K562 (cell line): ENCODE data around the gene ZC3H12C. TPM values are rescaled to one million over a fixed set of nuclear protein-coding genes. Genes with fewer than 3 reads are reported as not detected.

Experiments
- ATAC-seq: fragments of 200-7000 bp; cut with Tn5 transposase; 3 replicates; pipeline ENCODE4 v1.9.1; 2020; ENCODE audit warnings: moderate library complexity
- BruUV-seq: library from RNA; stranded (reverse); fragments of 400-500 nt; replicated peaks from 2 replicates; lab custom pipeline; 2021; lab: Mats Ljungman, UMichigan
- CTCF ChIA-PET: fragments of 300-600 bp; formaldehyde crosslinking; extraction: SDS; loops from one replicate; lab custom pipeline; 2021; ENCODE audit warnings: low intra/inter-chr PET ratio; lab: Yijun Ruan, JAX
- POLR2A ChIA-PET: fragments of 300-600, 350-650 bp; sonication (Branson Sonifier 250); formaldehyde crosslinking; extraction: SDS; loops from one replicate; lab custom pipeline; 2021; ENCODE audit warnings: antibody characterized with exemption, inconsistent platforms; lab: Yijun Ruan, JAX
- DNase-seq, 4 experiments: peaks; one replicate each; pipeline versions ENCODE4 v3.0.0 to v3.0.0-alpha.2; 2011 to 2018; ENCODE audit warnings: low spot score in 3 of 4, mixed read lengths in 3 of 4; ENCODE audit errors: extremely low read depth in 1 of 4
- FAIRE-seq: peaks from 2 replicates; lab custom pipeline; 2011; peaks lifted over from hg19 to GRCh38; lab: Jason Lieb, UNC
- H2AFZ ChIP-seq: 2 replicates; pipeline ENCODE4 v1.6.0; 2011; ENCODE audit warnings: low read depth, low read length, control low read depth, inconsistent platforms
- H3K27ac ChIP-seq: fragments of 200-600 bp; 3 replicates; pipeline ENCODE4 v1.8.0; 2011; ENCODE audit warnings: low read depth, mild to moderate bottlenecking, control low read depth, inconsistent platforms, low read length, moderate library complexity, mixed read lengths; ENCODE audit errors: extremely low read depth
- H3K27me3 ChIP-seq, 2 experiments: fragments of 300-600 bp in 1 of 2; 2 replicates in 1 of 2; 3 replicates in 1 of 2; pipeline versions ENCODE4 v1.6.0 to v1.8.0; 2011; ENCODE audit warnings: inconsistent platforms in 2 of 2, low read length in 2 of 2, mild to moderate bottlenecking in 1 of 2, mixed read lengths in 1 of 2, moderate library complexity in 1 of 2; ENCODE audit not compliant: control insufficient read depth in 2 of 2, insufficient read depth in 2 of 2
- H3K36me3 ChIP-seq: fragments of 300-600 bp; 3 replicates; pipeline ENCODE4 v1.8.0; 2011; ENCODE audit warnings: mild to moderate bottlenecking, low read length, inconsistent platforms; ENCODE audit not compliant: control insufficient read depth, insufficient read depth
- H3K4me1 ChIP-seq, 2 experiments: fragments of 200-600 bp in 1 of 2; replicated peaks in 1 of 2; 2 replicates in 1 of 2; 3 replicates in 1 of 2; pipeline versions ENCODE4 v1.5.1 to v1.8.0; 2011; ENCODE audit warnings: inconsistent platforms in 2 of 2, low read length in 2 of 2, mild to moderate bottlenecking in 1 of 2, mixed read lengths in 1 of 2, moderate library complexity in 1 of 2; ENCODE audit not compliant: control insufficient read depth in 2 of 2, insufficient read depth in 2 of 2
- H3K4me2 ChIP-seq: 2 replicates; pipeline ENCODE4 v1.6.1; 2011; ENCODE audit warnings: low read length, control low read depth, inconsistent platforms, mixed read lengths; ENCODE audit not compliant: insufficient read depth
- H3K4me3 ChIP-seq: fragments of 200-600 bp; sonication (generic), shearing (Covaris generic); 2 replicates; pipeline ENCODE4 v1.5.1; 2016; ENCODE audit warnings: control low read depth, inconsistent platforms
- H3K79me2 ChIP-seq: fragments of 200-600 bp; 3 replicates; pipeline ENCODE4 v1.8.0; 2011; ENCODE audit warnings: low read length, inconsistent platforms; ENCODE audit not compliant: control insufficient read depth, insufficient read depth
- H3K9ac ChIP-seq, 2 experiments: 2 replicates each; pipeline versions ENCODE4 v1.6.0 to v1.6.1; 2011; ENCODE audit warnings: low read depth in 2 of 2, low read length in 2 of 2, control low read depth in 1 of 2, inconsistent platforms in 1 of 2, mild to moderate bottlenecking in 1 of 2, mixed read lengths in 1 of 2; ENCODE audit not compliant: insufficient read depth in 1 of 2
- H3K9me1 ChIP-seq: one replicate; pipeline ENCODE4 v1.6.0; 2011; ENCODE audit warnings: inconsistent platforms, mild to moderate bottlenecking, low read length, moderate library complexity; ENCODE audit not compliant: control insufficient read depth, insufficient read depth
- H3K9me3 ChIP-seq: replicated peaks from 2 replicates; pipeline ENCODE4 v1.5.1; 2011; ENCODE audit warnings: low read depth, low read length, inconsistent platforms; ENCODE audit not compliant: control insufficient read depth, insufficient read depth
- H4K20me1 ChIP-seq: replicated peaks from 2 replicates; pipeline ENCODE4 v1.6.1; 2011; ENCODE audit warnings: low read length, inconsistent platforms, mixed read lengths; ENCODE audit not compliant: control insufficient read depth, insufficient read depth
- POLR2H ChIP-seq: IDR thresholded peaks from 2 replicates; pipeline ENCODE4 v1.6.1; 2016; ENCODE audit warnings: missing genetic modification characterization, low read depth, mild to moderate bottlenecking, control low read depth, missing compliant biosample characterization, moderate library complexity
- REST ChIP-seq, 2 experiments: fragments of 450-650 bp; formaldehyde crosslinking in 1 of 2; IDR thresholded peaks; 2 replicates each; pipeline versions ENCODE4 v1.4.0 to v1.6.1; 2014 to 2020; ENCODE audit warnings: mild to moderate bottlenecking in 2 of 2, borderline replicate concordance in 1 of 2, low read depth in 1 of 2
- TGIF2 ChIP-seq: sonication (generic); formaldehyde crosslinking; IDR thresholded peaks from 2 replicates; pipeline ENCODE4 v1.8.1; 2022; ENCODE audit warnings: mild to moderate bottlenecking, missing genetic modification reagents, moderate library complexity
- WGBS: fragments of 100-300 bp; shearing (Covaris generic); methylation state at CpG from one replicate; pipeline ENCODE4 v1.1.6; 2016; ENCODE audit warnings: low coverage, mixed read lengths; ENCODE audit not compliant: insufficient coverage; ENCODE audit errors: missing lambda C conversion rate; 5-methylcytosine and 5-hydroxymethylcytosine counted together
- in situ Hi-C: fragments of 300-500 bp; cut with MboI; formaldehyde crosslinking; loops from 4 replicates; pipeline ENCODE4 v1.15.0; 2018; ENCODE audit warnings: inconsistent platforms, mixed read lengths
- intact Hi-C: fragments of 100-400 bp; cut with micrococcal nuclease; formaldehyde crosslinking; loops from 2 replicates; pipeline ENCODE4 v1.14.2; 2022
- polyA plus RNA-seq, 8 experiments: library from polyadenylated mRNA; depleted of rRNA in 4 of 8; stranded (reverse) in 5 of 8; unstranded in 3 of 8; fragments of >200 nt; fragmentation: Nextera tagmentation in 2 of 8; fragmentation: Illumina TruSeq in 1 of 8; extraction: Ambion mirVana in 2 of 8; extraction: Trizol in 1 of 8; gene quantifications; 2 replicates each; pipeline versions ENCODE4 v1.2.1 to v1.2.3, GENCODE V29; 2011 to 2014; ENCODE audit warnings: inconsistent platforms in 1 of 8, missing spikeins in 1 of 8
- total RNA-seq, 7 experiments: library from RNA; depleted of rRNA in 6 of 7; stranded (reverse); fragments of >200 nt in 6 of 7; fragmentation: Illumina TruSeq in 2 of 7; extraction: Trizol in 2 of 7; gene quantifications; 2 replicates each; pipeline versions ENCODE4 v1.2.1 to v1.2.3, GENCODE V29; 2011 to 2021; ENCODE audit warnings: low replicate concordance in 1 of 7
- TF ChIP-seq, protein P1 (sequence below): fragments of 450-650 bp; IDR thresholded peaks from 2 replicates; pipeline ENCODE4 v1.6.1; 2016; ENCODE audit warnings: borderline replicate concordance
- TF ChIP-seq, protein P2 (sequence below): fragments of 250-450 bp; sonication (Bioruptor Pico); IDR thresholded peaks from 2 replicates; pipeline ENCODE4 v1.4.0; 2020

ZC3H12C gene
- total and polyA plus RNA-seq, 9 of the 15 experiments (the other 6 are each of a cell fraction or from before 2014, with no cell fraction given) = 0.56 to 5.9 (median 3.3) TPM

DNA sequence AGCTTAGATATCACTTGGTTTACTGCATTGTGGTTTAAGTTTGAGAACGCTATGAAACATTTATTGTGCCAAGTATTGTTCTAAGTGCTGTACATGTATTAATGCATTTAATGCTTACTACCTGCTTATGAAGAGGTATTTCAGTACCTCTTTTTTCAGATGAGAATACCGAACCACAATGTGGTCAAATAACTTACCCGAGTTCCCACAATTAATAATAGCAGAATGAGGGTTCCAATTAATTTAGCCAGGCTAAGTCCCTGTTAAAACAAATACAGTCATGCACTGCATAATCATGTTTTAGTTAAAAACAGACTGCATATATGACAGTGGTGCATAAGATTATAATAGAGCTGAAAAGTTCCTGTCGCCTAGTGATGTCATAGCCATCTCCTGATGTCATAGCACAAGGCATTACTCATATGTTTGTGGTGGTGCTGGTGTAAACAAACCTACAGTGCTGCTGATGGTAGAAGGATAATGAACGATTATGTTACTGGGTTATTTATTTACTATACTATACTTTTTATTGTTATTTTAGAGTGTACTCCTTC is 4.3 kb downstream of the ZC3H12C start (continued):
- TF ChIP-seq, protein P1, sequence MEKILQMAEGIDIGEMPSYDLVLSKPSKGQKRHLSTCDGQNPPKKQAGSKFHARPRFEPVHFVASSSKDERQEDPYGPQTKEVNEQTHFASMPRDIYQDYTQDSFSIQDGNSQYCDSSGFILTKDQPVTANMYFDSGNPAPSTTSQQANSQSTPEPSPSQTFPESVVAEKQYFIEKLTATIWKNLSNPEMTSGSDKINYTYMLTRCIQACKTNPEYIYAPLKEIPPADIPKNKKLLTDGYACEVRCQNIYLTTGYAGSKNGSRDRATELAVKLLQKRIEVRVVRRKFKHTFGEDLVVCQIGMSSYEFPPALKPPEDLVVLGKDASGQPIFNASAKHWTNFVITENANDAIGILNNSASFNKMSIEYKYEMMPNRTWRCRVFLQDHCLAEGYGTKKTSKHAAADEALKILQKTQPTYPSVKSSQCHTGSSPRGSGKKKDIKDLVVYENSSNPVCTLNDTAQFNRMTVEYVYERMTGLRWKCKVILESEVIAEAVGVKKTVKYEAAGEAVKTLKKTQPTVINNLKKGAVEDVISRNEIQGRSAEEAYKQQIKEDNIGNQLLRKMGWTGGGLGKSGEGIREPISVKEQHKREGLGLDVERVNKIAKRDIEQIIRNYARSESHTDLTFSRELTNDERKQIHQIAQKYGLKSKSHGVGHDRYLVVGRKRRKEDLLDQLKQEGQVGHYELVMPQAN = no peak
- TF ChIP-seq, protein P2, sequence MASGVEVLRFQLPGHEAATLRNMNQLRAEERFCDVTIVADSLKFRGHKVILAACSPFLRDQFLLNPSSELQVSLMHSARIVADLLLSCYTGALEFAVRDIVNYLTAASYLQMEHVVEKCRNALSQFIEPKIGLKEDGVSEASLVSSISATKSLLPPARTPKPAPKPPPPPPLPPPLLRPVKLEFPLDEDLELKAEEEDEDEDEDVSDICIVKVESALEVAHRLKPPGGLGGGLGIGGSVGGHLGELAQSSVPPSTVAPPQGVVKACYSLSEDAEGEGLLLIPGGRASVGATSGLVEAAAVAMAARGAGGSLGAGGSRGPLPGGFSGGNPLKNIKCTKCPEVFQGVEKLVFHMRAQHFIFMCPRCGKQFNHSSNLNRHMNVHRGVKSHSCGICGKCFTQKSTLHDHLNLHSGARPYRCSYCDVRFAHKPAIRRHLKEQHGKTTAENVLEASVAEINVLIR = peak; percentile 70

DNA sequence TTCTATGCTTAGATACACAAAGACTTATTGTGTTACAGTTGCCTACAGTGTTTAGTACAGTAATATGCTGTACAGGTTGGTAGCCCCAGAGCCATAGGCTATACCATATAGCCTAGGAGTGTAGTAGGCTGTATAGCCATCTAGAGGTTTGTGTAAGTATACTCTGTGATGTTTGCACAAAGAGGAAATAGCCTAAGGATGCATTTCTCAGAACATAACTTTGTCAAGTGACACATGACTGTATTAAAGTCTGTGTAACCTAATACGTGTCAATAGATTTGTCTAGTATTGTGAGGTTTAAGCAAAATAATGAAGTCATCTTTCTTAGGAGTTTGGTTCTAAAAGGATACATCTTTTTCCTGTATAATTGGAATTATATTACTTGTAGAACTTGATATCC is 5.5 kb downstream of the ZC3H12C start:
- CTCF ChIA-PET = interaction anchor here (0.6 kb wide), 1 partner anchor 1505 kb away, joined by 3 read pairs; the partner anchor contains the start of gene EXPH5
- Histone ChIP-seq H3K27ac (no peak overlapping the region), H3K9me3 (no peaks in the 10 kb centered on the region), H3K4me3 (no peak overlapping the region), H3K4me2 (no peak overlapping the region), H3K36me3 (no peaks in the 10 kb centered on the region), H4K20me1 (no peaks in the 10 kb centered on the region), H3K27me3 (peaks cover 0 to 2% of the 10 kb centered on the region in 2 experiments; a peak in 2 of 5 replicates), H2AFZ (no peak overlapping the region), H3K9me1 (no peaks in the 10 kb centered on the region), H3K4me1 (peaks cover 0 to 3% of the 10 kb centered on the region in 2 experiments; a peak in 4 of 5 replicates), H3K9ac (no peak overlapping the region), H3K79me2 (peaks cover 23% of the 10 kb centered on the region)
- BruUV-seq = no TSS peak
- in situ Hi-C loops = no loop called here
- peak; percentile 54 for FAIRE-seq
- POLR2A ChIA-PET = no interaction called here
- peak; percentile 84 for ATAC-seq
- intact Hi-C loops = loop anchor here (5.0 to 10.0 kb wide), 4 partner anchors 74 to 336 kb away; no protein-coding TSS in a partner anchor
- DNase-seq = no peak
- WGBS = 64% methylated on average over 1 of the region's 1 CpG
- TF ChIP-seq TGIF2 (CRISPR knock-in tag) (no peak), REST (IDR thresholded peaks at IDR 0.05; ENCODE audit: borderline replicate concordance) (0 out of 2 replicates have a peak, but pooled peaks have one; percentile 3), REST (CRISPR knock-in tag; IDR thresholded peaks at IDR 0.05; ENCODE audit: low read depth) (no peak), POLR2H (0 out of 2 replicates have a peak, but pooled peaks have one; percentile 24)
